GM23338 (cell line): ENCODE data around the gene KCNJ6. TPM values are rescaled to one million over a fixed set of nuclear protein-coding genes. Genes with fewer than 3 reads are reported as not detected.

ENCODE experiments used
- ATAC-seq: fragments of 200-7000 bp; cut with Tn5 transposase; 3 replicates; pipeline ENCODE4 v1.9.1; 2020
- DNase-seq: peaks from one replicate; pipeline ENCODE4 v3.0.0-alpha.2; 2015; ENCODE audit warnings: low spot score
- H2AFZ ChIP-seq: fragments of 200-600 bp; sonication (generic); 2 replicates; pipeline ENCODE4 v1.8.0; 2016; ENCODE audit warnings: antibody characterized with exemption, mild to moderate bottlenecking, moderate library complexity
- H3F3A ChIP-seq: fragments of 200-600 bp; sonication (generic); replicated peaks from 2 replicates; pipeline ENCODE4 v1.8.0; 2017; ENCODE audit warnings: antibody characterized with exemption, mixed run types, low read depth
- H3K27ac ChIP-seq: fragments of 200-600 bp; sonication (generic); 2 replicates; pipeline ENCODE4 v1.6.1; 2016; ENCODE audit warnings: low read depth
- H3K27me3 ChIP-seq: fragments of 200-600 bp; sonication (generic); 2 replicates; pipeline ENCODE4 v1.8.0; 2016; ENCODE audit warnings: mild to moderate bottlenecking, mixed run types, moderate library complexity; ENCODE audit not compliant: insufficient read depth
- H3K36me3 ChIP-seq: fragments of 200-600 bp; sonication (generic); 2 replicates; pipeline ENCODE4 v1.8.0; 2016; ENCODE audit warnings: mild to moderate bottlenecking; ENCODE audit not compliant: insufficient read depth
- H3K4me1 ChIP-seq: fragments of 200-600 bp; sonication (generic); 2 replicates; pipeline ENCODE4 v1.8.0; 2016; ENCODE audit warnings: mild to moderate bottlenecking, moderate library complexity; ENCODE audit not compliant: insufficient read depth
- H3K4me2 ChIP-seq: fragments of 200-600 bp; sonication (generic); 2 replicates; pipeline ENCODE4 v1.7.1; 2017; ENCODE audit warnings: mixed run types
- H3K4me3 ChIP-seq: fragments of 200-600 bp; sonication (generic); 2 replicates; pipeline ENCODE4 v1.6.1; 2016; ENCODE audit warnings: mixed run types
- H3K79me2 ChIP-seq: fragments of 200-600 bp; sonication (generic); replicated peaks from 2 replicates; pipeline ENCODE4 v1.8.0; 2017; ENCODE audit warnings: mild to moderate bottlenecking; ENCODE audit not compliant: insufficient read depth
- H3K9me2 ChIP-seq: fragments of 200-600 bp; sonication (generic); 2 replicates; pipeline ENCODE4 v1.8.0; 2017; ENCODE audit not compliant: insufficient read depth
- H4K20me1 ChIP-seq: fragments of 200-600 bp; sonication (generic); replicated peaks from 2 replicates; pipeline ENCODE4 v1.8.0; 2017; ENCODE audit warnings: mild to moderate bottlenecking; ENCODE audit not compliant: insufficient read depth
- H3K27ac Mint-ChIP-seq: 2 replicates; pipeline ENCODE4 v1.8.0; 2020; ENCODE audit warnings: inconsistent platforms, mild to moderate bottlenecking, moderate library complexity, mixed read lengths
- H3K27me3 Mint-ChIP-seq: 3 replicates; pipeline ENCODE4 v1.8.0; 2022; ENCODE audit warnings: low read depth, mild to moderate bottlenecking, moderate library complexity, mixed read lengths, inconsistent platforms; ENCODE audit not compliant: insufficient read depth, poor library complexity
- H3K36me3 Mint-ChIP-seq: 3 replicates; pipeline ENCODE4 v1.8.0; 2021; ENCODE audit warnings: low read depth, mild to moderate bottlenecking, inconsistent platforms, moderate library complexity, mixed read lengths
- H3K4me1 Mint-ChIP-seq: 3 replicates; pipeline ENCODE4 v1.8.0; 2020; ENCODE audit warnings: mild to moderate bottlenecking, inconsistent platforms, mixed read lengths
- H3K4me3 Mint-ChIP-seq: 3 replicates; pipeline ENCODE4 v1.8.0; 2021; ENCODE audit warnings: moderate library complexity, mild to moderate bottlenecking, inconsistent platforms, mixed read lengths
- H3K9me3 Mint-ChIP-seq: 3 replicates; pipeline ENCODE4 v1.8.0; 2020; ENCODE audit warnings: moderate library complexity, mild to moderate bottlenecking, inconsistent platforms, mixed read lengths
- NANOG ChIP-seq: IDR thresholded peaks from 2 replicates; pipeline ENCODE4 v1.6.1; 2016; ENCODE audit warnings: antibody characterized with exemption, borderline replicate concordance
- REST ChIP-seq: IDR thresholded peaks from one replicate; pipeline ENCODE4 v1.6.1; 2018; ENCODE audit warnings: antibody characterized with exemption; ENCODE audit not compliant: unreplicated experiment
- STAT1 ChIP-seq: IDR thresholded peaks from one replicate; pipeline ENCODE4 v1.6.1; 2016; ENCODE audit warnings: antibody characterized with exemption; ENCODE audit not compliant: unreplicated experiment
- polyA plus RNA-seq: library from polyadenylated mRNA; unstranded; fragments of >200 nt; fragmentation: Nextera tagmentation; extraction: Ambion mirVana; gene quantifications from 2 replicates; pipeline ENCODE4 v1.2.1, GENCODE V29; 2016
- total RNA-seq: library from RNA; depleted of rRNA; stranded (reverse); fragments of >200 nt; shearing (Covaris generic); gene quantifications from 2 replicates; pipeline ENCODE4 v1.2.3, GENCODE V29; 2014
- TF ChIP-seq, protein P1 (sequence below): fragments of 250-450 bp; sonication (Bioruptor Pico); IDR thresholded peaks from 2 replicates; pipeline ENCODE4 v1.5.0; 2020; ENCODE audit warnings: mild to moderate bottlenecking, moderate library complexity
- TF ChIP-seq, protein P2 (sequence below): IDR thresholded peaks from 2 replicates; pipeline ENCODE4 v1.6.1; 2016; ENCODE audit warnings: antibody characterized with exemption

The KCNJ6 gene
- total and polyA plus RNA-seq, 2 experiments from 2014 or later, result 0.48 to 0.52 TPM

GRCh38 chr21:37630872-37631271, 285.4 kb downstream of the KCNJ6 start:
- peaks cover 6% of the 10 kb centered on the region; the same call in 1 of the 2 replicates for H3K9me2 ChIP-seq
- Mint-ChIP-seq H3K9me3 (peaks cover 31% of the 10 kb centered on the region), H3K36me3 (peaks cover 33% of the 10 kb centered on the region), H3K4me3 (no peak overlapping the region), H3K4me1 (peaks cover 32% of the 10 kb centered on the region), H3K27ac (no peak overlapping the region; the same call in 1 of the 2 replicates), H3K27me3 (peaks cover 6% of the 10 kb centered on the region)
- 0 out of 2 replicates have a peak, but pooled peaks cover 5% of the 10 kb centered on the region for H3F3A ChIP-seq
- H2AFZ ChIP-seq, result no peak overlapping the region
- no peak for ATAC-seq
- no peaks in the 10 kb centered on the region for H3K79me2 ChIP-seq
- no peaks in the 10 kb centered on the region for H4K20me1 ChIP-seq
- no peak for DNase-seq
- no peak overlapping the region for H3K4me3 ChIP-seq
- H3K36me3 ChIP-seq, result peaks cover 9% of the 10 kb centered on the region
- no peak for TF ChIP-seq STAT1
- TF ChIP-seq NANOG, result no peak
- TF ChIP-seq, protein P1, sequence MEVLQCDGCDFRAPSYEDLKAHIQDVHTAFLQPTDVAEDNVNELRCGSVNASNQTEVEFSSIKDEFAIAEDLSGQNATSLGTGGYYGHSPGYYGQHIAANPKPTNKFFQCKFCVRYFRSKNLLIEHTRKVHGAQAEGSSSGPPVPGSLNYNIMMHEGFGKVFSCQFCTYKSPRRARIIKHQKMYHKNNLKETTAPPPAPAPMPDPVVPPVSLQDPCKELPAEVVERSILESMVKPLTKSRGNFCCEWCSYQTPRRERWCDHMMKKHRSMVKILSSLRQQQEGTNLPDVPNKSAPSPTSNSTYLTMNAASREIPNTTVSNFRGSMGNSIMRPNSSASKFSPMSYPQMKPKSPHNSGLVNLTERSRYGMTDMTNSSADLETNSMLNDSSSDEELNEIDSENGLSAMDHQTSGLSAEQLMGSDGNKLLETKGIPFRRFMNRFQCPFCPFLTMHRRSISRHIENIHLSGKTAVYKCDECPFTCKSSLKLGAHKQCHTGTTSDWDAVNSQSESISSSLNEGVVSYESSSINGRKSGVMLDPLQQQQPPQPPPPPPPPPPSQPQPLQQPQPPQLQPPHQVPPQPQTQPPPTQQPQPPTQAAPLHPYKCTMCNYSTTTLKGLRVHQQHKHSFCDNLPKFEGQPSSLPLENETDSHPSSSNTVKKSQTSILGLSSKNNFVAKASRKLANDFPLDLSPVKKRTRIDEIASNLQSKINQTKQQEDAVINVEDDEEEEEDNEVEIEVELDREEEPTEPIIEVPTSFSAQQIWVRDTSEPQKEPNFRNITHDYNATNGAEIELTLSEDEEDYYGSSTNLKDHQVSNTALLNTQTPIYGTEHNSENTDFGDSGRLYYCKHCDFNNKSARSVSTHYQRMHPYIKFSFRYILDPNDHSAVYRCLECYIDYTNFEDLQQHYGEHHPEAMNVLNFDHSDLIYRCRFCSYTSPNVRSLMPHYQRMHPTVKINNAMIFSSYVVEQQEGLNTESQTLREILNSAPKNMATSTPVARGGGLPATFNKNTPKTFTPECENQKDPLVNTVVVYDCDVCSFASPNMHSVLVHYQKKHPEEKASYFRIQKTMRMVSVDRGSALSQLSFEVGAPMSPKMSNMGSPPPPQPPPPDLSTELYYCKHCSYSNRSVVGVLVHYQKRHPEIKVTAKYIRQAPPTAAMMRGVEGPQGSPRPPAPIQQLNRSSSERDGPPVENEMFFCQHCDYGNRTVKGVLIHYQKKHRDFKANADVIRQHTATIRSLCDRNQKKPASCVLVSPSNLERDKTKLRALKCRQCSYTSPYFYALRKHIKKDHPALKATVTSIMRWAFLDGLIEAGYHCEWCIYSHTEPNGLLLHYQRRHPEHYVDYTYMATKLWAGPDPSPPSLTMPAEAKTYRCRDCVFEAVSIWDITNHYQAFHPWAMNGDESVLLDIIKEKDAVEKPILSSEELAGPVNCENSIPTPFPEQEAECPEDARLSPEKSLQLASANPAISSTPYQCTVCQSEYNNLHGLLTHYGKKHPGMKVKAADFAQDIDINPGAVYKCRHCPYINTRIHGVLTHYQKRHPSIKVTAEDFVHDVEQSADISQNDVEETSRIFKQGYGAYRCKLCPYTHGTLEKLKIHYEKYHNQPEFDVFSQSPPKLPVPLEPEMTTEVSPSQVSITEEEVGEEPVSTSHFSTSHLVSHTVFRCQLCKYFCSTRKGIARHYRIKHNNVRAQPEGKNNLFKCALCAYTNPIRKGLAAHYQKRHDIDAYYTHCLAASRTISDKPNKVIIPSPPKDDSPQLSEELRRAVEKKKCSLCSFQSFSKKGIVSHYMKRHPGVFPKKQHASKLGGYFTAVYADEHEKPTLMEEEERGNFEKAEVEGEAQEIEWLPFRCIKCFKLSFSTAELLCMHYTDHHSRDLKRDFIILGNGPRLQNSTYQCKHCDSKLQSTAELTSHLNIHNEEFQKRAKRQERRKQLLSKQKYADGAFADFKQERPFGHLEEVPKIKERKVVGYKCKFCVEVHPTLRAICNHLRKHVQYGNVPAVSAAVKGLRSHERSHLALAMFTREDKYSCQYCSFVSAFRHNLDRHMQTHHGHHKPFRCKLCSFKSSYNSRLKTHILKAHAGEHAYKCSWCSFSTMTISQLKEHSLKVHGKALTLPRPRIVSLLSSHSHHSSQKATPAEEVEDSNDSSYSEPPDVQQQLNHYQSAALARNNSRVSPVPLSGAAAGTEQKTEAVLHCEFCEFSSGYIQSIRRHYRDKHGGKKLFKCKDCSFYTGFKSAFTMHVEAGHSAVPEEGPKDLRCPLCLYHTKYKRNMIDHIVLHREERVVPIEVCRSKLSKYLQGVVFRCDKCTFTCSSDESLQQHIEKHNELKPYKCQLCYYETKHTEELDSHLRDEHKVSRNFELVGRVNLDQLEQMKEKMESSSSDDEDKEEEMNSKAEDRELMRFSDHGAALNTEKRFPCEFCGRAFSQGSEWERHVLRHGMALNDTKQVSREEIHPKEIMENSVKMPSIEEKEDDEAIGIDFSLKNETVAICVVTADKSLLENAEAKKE (CRISPR knock-in tag), result no peak
- TF ChIP-seq, protein P2, sequence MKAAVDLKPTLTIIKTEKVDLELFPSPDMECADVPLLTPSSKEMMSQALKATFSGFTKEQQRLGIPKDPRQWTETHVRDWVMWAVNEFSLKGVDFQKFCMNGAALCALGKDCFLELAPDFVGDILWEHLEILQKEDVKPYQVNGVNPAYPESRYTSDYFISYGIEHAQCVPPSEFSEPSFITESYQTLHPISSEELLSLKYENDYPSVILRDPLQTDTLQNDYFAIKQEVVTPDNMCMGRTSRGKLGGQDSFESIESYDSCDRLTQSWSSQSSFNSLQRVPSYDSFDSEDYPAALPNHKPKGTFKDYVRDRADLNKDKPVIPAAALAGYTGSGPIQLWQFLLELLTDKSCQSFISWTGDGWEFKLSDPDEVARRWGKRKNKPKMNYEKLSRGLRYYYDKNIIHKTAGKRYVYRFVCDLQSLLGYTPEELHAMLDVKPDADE, result no peak
- TF ChIP-seq REST, result no peak
- H3K27me3 ChIP-seq, result no peaks in the 10 kb centered on the region
- H3K4me2 ChIP-seq, result no peak overlapping the region; the same call in none of the 2 replicates
- peaks cover 32% of the 10 kb centered on the region for H3K4me1 ChIP-seq
- H3K27ac ChIP-seq, result peak overlapping the region; percentile 92; the same call in 1 of the 2 replicates
